Testis (tissue), 2 donors: Measurements from ENCODE around the gene SOX21.

ENCODE experiments used
- CTCF ChIP-seq, 3 experiments: fragments of 450-650 bp in 2 of 3; fragments of 200-600 bp in 1 of 3; sonication (generic) in 1 of 3; IDR thresholded peaks; one replicate each; pipeline ENCODE4 v1.5.1; 2016 to 2019; ENCODE audit warnings: antibody characterized with exemption in 3 of 3, mild to moderate bottlenecking in 2 of 3, moderate library complexity in 1 of 3
- POLR2A ChIP-seq: fragments of 450-650 bp; IDR thresholded peaks from one replicate; pipeline ENCODE4 v1.6.1; 2017; ENCODE audit warnings: antibody characterized with exemption, mild to moderate bottlenecking, moderate library complexity

- TF ChIP-seq CTCF (IDR thresholded peaks at IDR 0.05), result no peak
- TF ChIP-seq POLR2A, result no peak
Observed at GRCh38 chr13:94708031-94708859, 4.1 kb downstream of the SOX21 start.
